Measurements from ENCODE around the gene ETV1. TPM values are rescaled to one million over a fixed set of nuclear protein-coding genes. Genes with fewer than 3 reads are reported as not detected.

Gene ETV1
- total RNA-seq, 1 experiment from 2014 or later: 7.4 TPM

- Histone ChIP-seq H3K27ac (ENCODE audit: low read length) (no peak overlapping the region), H3K27me3 (ENCODE audit: control insufficient read depth, insufficient read depth, low read length) (no peaks in the 10 kb centered on the region), H3K4me3 (ENCODE audit: low read depth in 2 of 2, low read length in 2 of 2) (no peak overlapping the region), H3K4me1 (ENCODE audit: control insufficient read depth, insufficient read depth, low read length) (no peaks in the 10 kb centered on the region), H3K36me3 (ENCODE audit: control insufficient read depth, insufficient read depth, low read length) (no peaks in the 10 kb centered on the region), H3K9me3 (ENCODE audit: control insufficient read depth, insufficient read depth, low read depth, low read length) (no peaks in the 10 kb centered on the region)
- BruUV-seq (replicated peaks): no TSS peak
- DNase-seq (ENCODE audit: low read depth, low spot score) (no peak), ATAC-seq (no peak)
- ChIA-PET CTCF (no interaction called here), POLR2A (no interaction called here)
- in situ Hi-C loops (cut with HindIII; ENCODE audit: low pct_unique_long_range_greater_than_20kb, low sequenced_read_pairs) (no loop called here), intact Hi-C loops (cut with micrococcal nuclease; ENCODE audit: unreplicated experiment) (no loop called here)
- TF ChIP-seq TCF7L2 (IDR thresholded peaks at IDR 0.05; ENCODE audit: low read depth, low read length) (no peak), POLR2AphosphoS5 (IDR thresholded peaks at IDR 0.05; ENCODE audit: low read depth, low read length) (no peak), REST (IDR thresholded peaks at IDR 0.05; ENCODE audit: insufficient read depth in 1 of 2, low read depth in 2 of 2, low read length in 1 of 2) (no peak), SIN3A (IDR thresholded peaks at IDR 0.05; ENCODE audit: borderline replicate concordance, insufficient read depth, low read depth, low read length) (no peak)
- TF ChIP-seq, protein P1, sequence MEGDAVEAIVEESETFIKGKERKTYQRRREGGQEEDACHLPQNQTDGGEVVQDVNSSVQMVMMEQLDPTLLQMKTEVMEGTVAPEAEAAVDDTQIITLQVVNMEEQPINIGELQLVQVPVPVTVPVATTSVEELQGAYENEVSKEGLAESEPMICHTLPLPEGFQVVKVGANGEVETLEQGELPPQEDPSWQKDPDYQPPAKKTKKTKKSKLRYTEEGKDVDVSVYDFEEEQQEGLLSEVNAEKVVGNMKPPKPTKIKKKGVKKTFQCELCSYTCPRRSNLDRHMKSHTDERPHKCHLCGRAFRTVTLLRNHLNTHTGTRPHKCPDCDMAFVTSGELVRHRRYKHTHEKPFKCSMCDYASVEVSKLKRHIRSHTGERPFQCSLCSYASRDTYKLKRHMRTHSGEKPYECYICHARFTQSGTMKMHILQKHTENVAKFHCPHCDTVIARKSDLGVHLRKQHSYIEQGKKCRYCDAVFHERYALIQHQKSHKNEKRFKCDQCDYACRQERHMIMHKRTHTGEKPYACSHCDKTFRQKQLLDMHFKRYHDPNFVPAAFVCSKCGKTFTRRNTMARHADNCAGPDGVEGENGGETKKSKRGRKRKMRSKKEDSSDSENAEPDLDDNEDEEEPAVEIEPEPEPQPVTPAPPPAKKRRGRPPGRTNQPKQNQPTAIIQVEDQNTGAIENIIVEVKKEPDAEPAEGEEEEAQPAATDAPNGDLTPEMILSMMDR (IDR thresholded peaks at IDR 0.05): no peak
These were observed 111.3 kb downstream of the ETV1 start for GRCh38 chr7:13878154-13878553.

GRCh38 chr7:13875496-13876074 is 113.9 kb downstream of the ETV1 start:
- no peak for TF ChIP-seq SIN3A (IDR thresholded peaks at IDR 0.05; ENCODE audit: borderline replicate concordance, insufficient read depth, low read depth, low read length)
- TF ChIP-seq POLR2AphosphoS5 (IDR thresholded peaks at IDR 0.05; ENCODE audit: low read depth, low read length): no peak
- TF ChIP-seq, protein P1 (IDR thresholded peaks at IDR 0.05): no peak
- no peak for TF ChIP-seq TCF7L2 (IDR thresholded peaks at IDR 0.05; ENCODE audit: low read depth, low read length)
- no peak for TF ChIP-seq REST (IDR thresholded peaks at IDR 0.05; ENCODE audit: insufficient read depth in 1 of 2, low read depth in 2 of 2, low read length in 1 of 2)
- ATAC-seq (no peak), DNase-seq (ENCODE audit: low read depth, low spot score) (no peak)
- Histone ChIP-seq H3K27me3 (ENCODE audit: control insufficient read depth, insufficient read depth, low read length) (no peaks in the 10 kb centered on the region), H3K9me3 (ENCODE audit: control insufficient read depth, insufficient read depth, low read depth, low read length) (no peaks in the 10 kb centered on the region), H3K4me3 (ENCODE audit: low read depth in 2 of 2, low read length in 2 of 2) (no peak overlapping the region), H3K36me3 (ENCODE audit: control insufficient read depth, insufficient read depth, low read length) (no peaks in the 10 kb centered on the region), H3K27ac (ENCODE audit: low read length) (no peak overlapping the region), H3K4me1 (ENCODE audit: control insufficient read depth, insufficient read depth, low read length) (no peaks in the 10 kb centered on the region)
- ChIA-PET POLR2A (no interaction called here), CTCF (no interaction called here)
- intact Hi-C loops (cut with micrococcal nuclease; ENCODE audit: unreplicated experiment): no loop called here
- in situ Hi-C loops (cut with HindIII; ENCODE audit: low pct_unique_long_range_greater_than_20kb, low sequenced_read_pairs): no loop called here
- BruUV-seq (replicated peaks): no TSS peak

Data from Panc1 (cell line).